ENCODE results near the gene SLC27A5. TPM values are rescaled to one million over a fixed set of nuclear protein-coding genes. Genes with fewer than 3 reads are reported as not detected.

The SLC27A5 gene
- total and polyA plus RNA-seq, 2 of the 13 experiments (the other 11 are each of a cell fraction or from before 2014, with no cell fraction given), result 30.3 to 40.2 TPM

DNA sequence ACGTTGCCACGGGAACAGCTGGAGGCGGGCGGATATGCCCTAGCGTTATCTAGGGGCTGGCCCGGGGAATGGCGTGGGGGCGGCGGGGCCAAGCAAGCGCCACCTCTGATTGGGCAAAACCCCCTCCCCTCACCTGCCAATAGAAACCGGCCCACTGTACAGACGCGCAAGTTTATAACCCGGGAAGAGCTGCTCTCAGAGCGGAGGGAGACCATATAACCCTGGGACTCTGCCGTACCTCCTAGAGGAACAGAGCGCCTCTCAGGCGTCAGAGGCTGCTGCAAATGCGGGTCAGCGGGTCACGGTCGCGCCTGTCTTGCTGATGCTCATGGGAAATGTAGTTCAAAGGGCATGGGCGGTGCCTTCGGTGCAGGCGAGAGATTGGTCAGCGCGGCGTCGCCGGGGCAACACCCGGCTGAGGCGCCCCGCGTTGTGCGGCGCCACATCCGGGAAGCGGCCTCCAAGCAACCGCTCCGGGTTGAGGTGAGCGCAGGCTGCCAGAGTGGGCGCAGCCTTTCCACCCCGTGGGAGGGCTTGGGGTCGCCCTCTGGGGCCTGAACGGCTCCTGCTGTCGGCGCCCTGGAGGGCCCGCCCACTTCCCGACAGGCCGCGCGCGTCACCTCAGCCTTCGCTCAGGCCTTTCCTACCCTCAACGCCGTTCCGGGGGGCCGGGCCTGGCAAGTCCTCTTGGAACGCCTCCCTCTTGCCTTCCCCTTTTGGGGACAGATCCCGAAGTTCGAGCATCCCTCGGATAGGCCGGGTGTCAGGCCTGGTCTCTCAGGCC is 35.9 kb downstream of the SLC27A5 start, which contains the start of gene ZNF446 (continued):
- TF ChIP-seq SOX6 (IDR thresholded peaks at IDR 0.05) (no peak), SOX6 (CRISPR knock-in tag; IDR thresholded peaks at IDR 0.05) (peak; percentile 60), SYNCRIP (IDR thresholded peaks at IDR 0.05; ENCODE audit: insufficient read depth, low read depth, low read length) (no peak), NFYB (CRISPR knock-in tag; IDR thresholded peaks at IDR 0.05) (peak; percentile 83), ZNF567 (CRISPR knock-in tag; IDR thresholded peaks at IDR 0.05; ENCODE audit: borderline replicate concordance) (peak; percentile 83; the same call in 1 of the 2 replicates), ZNF629 (CRISPR knock-in tag; conservative IDR thresholded peaks at IDR 0.05) (peak; percentile 65), ZNF792 (CRISPR knock-in tag; IDR thresholded peaks at IDR 0.05) (0 out of 2 replicates have a peak, but pooled peaks have one; percentile 19), ZNF572 (CRISPR knock-in tag; IDR thresholded peaks at IDR 0.05) (peak; percentile 45; the same call in 1 of the 2 replicates), NCOR1 (IDR thresholded peaks at IDR 0.05; ENCODE audit: borderline replicate concordance, low read length) (peak; percentile 76; the same call in 1 of the 2 replicates), NR2F2 (IDR thresholded peaks at IDR 0.05; ENCODE audit: borderline replicate concordance, low read depth) (peak; percentile 77), NKX3-1 (CRISPR knock-in tag; IDR thresholded peaks at IDR 0.05) (peak; percentile 65; the same call in 1 of the 2 replicates), DMAP1 (CRISPR knock-in tag; IDR thresholded peaks at IDR 0.05) (peak; percentile 58; the same call in 1 of the 2 replicates)
- TF ChIP-seq, protein P1, sequence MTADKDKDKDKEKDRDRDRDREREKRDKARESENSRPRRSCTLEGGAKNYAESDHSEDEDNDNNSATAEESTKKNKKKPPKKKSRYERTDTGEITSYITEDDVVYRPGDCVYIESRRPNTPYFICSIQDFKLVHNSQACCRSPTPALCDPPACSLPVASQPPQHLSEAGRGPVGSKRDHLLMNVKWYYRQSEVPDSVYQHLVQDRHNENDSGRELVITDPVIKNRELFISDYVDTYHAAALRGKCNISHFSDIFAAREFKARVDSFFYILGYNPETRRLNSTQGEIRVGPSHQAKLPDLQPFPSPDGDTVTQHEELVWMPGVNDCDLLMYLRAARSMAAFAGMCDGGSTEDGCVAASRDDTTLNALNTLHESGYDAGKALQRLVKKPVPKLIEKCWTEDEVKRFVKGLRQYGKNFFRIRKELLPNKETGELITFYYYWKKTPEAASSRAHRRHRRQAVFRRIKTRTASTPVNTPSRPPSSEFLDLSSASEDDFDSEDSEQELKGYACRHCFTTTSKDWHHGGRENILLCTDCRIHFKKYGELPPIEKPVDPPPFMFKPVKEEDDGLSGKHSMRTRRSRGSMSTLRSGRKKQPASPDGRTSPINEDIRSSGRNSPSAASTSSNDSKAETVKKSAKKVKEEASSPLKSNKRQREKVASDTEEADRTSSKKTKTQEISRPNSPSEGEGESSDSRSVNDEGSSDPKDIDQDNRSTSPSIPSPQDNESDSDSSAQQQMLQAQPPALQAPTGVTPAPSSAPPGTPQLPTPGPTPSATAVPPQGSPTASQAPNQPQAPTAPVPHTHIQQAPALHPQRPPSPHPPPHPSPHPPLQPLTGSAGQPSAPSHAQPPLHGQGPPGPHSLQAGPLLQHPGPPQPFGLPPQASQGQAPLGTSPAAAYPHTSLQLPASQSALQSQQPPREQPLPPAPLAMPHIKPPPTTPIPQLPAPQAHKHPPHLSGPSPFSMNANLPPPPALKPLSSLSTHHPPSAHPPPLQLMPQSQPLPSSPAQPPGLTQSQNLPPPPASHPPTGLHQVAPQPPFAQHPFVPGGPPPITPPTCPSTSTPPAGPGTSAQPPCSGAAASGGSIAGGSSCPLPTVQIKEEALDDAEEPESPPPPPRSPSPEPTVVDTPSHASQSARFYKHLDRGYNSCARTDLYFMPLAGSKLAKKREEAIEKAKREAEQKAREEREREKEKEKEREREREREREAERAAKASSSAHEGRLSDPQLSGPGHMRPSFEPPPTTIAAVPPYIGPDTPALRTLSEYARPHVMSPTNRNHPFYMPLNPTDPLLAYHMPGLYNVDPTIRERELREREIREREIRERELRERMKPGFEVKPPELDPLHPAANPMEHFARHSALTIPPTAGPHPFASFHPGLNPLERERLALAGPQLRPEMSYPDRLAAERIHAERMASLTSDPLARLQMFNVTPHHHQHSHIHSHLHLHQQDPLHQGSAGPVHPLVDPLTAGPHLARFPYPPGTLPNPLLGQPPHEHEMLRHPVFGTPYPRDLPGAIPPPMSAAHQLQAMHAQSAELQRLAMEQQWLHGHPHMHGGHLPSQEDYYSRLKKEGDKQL (CRISPR knock-in tag; IDR thresholded peaks at IDR 0.05; ENCODE audit: low read depth), result no peak
- TF ChIP-seq, protein P2, sequence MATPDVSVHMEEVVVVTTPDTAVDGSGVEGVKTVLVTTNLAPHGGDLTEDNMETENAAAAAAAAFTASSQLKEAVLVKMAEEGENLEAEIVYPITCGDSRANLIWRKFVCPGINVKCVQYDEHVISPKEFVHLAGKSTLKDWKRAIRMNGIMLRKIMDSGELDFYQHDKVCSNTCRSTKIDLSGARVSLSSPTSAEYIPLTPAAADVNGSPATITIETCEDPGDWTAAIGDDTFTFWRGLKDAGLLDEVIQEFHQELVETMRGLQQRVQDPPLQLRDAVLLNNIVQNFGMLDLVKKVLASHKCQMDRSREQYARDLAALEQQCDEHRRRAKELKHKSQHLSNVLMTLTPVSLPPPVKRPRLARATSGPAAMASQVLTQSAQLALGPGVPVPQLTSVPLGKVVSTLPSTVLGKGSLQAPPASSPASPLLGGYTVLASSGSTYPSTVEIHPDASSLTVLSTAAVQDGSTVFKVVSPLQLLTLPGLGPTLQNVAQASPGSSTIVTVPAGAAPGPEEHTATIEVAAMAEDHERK (CRISPR knock-in tag; IDR thresholded peaks at IDR 0.05; ENCODE audit: low read depth), result peak; percentile 76
- TF ChIP-seq, protein P3, sequence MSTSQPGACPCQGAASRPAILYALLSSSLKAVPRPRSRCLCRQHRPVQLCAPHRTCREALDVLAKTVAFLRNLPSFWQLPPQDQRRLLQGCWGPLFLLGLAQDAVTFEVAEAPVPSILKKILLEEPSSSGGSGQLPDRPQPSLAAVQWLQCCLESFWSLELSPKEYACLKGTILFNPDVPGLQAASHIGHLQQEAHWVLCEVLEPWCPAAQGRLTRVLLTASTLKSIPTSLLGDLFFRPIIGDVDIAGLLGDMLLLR (CRISPR knock-in tag; IDR thresholded peaks at IDR 0.05), result peak; percentile 49; the same call in 1 of the 2 replicates
- TF ChIP-seq, protein P4, sequence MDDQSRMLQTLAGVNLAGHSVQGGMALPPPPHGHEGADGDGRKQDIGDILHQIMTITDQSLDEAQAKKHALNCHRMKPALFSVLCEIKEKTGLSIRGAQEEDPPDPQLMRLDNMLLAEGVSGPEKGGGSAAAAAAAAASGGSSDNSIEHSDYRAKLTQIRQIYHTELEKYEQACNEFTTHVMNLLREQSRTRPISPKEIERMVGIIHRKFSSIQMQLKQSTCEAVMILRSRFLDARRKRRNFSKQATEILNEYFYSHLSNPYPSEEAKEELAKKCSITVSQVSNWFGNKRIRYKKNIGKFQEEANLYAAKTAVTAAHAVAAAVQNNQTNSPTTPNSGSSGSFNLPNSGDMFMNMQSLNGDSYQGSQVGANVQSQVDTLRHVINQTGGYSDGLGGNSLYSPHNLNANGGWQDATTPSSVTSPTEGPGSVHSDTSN (CRISPR knock-in tag; IDR thresholded peaks at IDR 0.05; ENCODE audit: borderline replicate concordance), result 0 out of 2 replicates have a peak, but pooled peaks have one; percentile 48
- TF ChIP-seq, protein P5, sequence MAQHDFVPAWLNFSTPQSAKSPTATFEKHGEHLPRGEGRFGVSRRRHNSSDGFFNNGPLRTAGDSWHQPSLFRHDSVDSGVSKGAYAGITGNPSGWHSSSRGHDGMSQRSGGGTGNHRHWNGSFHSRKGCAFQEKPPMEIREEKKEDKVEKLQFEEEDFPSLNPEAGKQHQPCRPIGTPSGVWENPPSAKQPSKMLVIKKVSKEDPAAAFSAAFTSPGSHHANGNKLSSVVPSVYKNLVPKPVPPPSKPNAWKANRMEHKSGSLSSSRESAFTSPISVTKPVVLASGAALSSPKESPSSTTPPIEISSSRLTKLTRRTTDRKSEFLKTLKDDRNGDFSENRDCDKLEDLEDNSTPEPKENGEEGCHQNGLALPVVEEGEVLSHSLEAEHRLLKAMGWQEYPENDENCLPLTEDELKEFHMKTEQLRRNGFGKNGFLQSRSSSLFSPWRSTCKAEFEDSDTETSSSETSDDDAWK (CRISPR knock-in tag; IDR thresholded peaks at IDR 0.05), result no peak
- TF ChIP-seq, protein P6, sequence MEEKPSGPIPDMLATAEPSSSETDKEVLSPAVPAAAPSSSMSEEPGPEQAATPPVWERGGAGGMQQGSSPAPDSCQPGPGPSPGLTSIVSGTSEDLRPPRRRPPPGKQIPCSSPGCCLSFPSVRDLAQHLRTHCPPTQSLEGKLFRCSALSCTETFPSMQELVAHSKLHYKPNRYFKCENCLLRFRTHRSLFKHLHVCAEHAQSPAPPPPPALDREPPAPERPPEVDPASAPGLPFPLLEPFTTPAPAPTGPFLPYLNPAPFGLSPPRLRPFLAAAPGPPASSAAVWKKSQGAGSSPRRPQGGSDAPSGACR (CRISPR knock-in tag; IDR thresholded peaks at IDR 0.05), result peak; percentile 87; the same call in 1 of the 2 replicates

Measured in HepG2 (cell line).